Breast epithelium (tissue), 4 donors: Measurements from ENCODE around the gene PAK6. TPM values are rescaled to one million over a fixed set of nuclear protein-coding genes. Genes with fewer than 3 reads are reported as not detected.

ENCODE experiments used
- DNase-seq, 2 donors: peaks; one replicate each; pipeline ENCODE4 v3.0.0-alpha.2; 2019; ENCODE audit warnings: low spot score in 2 of 2
- H3K27ac ChIP-seq, 2 donors: fragments of 200-600 bp; sonication (generic) in 1 of 2; one replicate each; pipeline ENCODE4 v1.5.1; 2016 to 2019; ENCODE audit warnings: mild to moderate bottlenecking in 1 of 2
- H3K27me3 ChIP-seq, 2 donors: fragments of 200-600 bp; sonication (generic) in 1 of 2; one replicate each; pipeline versions ENCODE4 v1.5.1 to v1.6.0; 2017 to 2019; ENCODE audit warnings: control low read depth in 1 of 2, mild to moderate bottlenecking in 1 of 2
- H3K36me3 ChIP-seq: fragments of 200-600 bp; one replicate; pipeline ENCODE4 v1.5.1; 2019
- H3K4me1 ChIP-seq, 2 donors: fragments of 200-600 bp; sonication (generic); one replicate each; pipeline ENCODE4 v1.5.1; 2016 to 2019; ENCODE audit warnings: control low read depth in 1 of 2
- H3K4me3 ChIP-seq, 3 donors: fragments of 200-600 bp; sonication (generic); 1 replicate in 2 of 3; 2 replicates in 1 of 3; pipeline ENCODE4 v1.5.1; 2016 to 2019; ENCODE audit warnings: mild to moderate bottlenecking in 3 of 3, moderate library complexity in 2 of 3
- H3K9me3 ChIP-seq, 2 donors: fragments of 200-600 bp; sonication (generic) in 1 of 2; one replicate each; pipeline ENCODE4 v1.5.1; 2016 to 2019; ENCODE audit warnings: control low read depth in 1 of 2
- CTCF ChIP-seq, 3 donors: fragments of 450-650 bp; IDR thresholded peaks; one replicate each; pipeline ENCODE4 v1.5.1; 2016 to 2017; ENCODE audit warnings: antibody characterized with exemption in 3 of 3, mild to moderate bottlenecking in 3 of 3, moderate library complexity in 3 of 3
- POLR2A ChIP-seq: fragments of 450-650 bp; IDR thresholded peaks from one replicate; pipeline ENCODE4 v1.6.1; 2016; ENCODE audit warnings: antibody characterized with exemption, mild to moderate bottlenecking, moderate library complexity
- POLR2AphosphoS5 ChIP-seq, 3 donors: sonication (generic); formaldehyde crosslinking; IDR thresholded peaks; one replicate each; pipeline ENCODE4 v1.6.1; 2017; ENCODE audit warnings: antibody characterized with exemption in 3 of 3
- intact Hi-C: fragments of 100-400 bp; cut with DNase I; formaldehyde crosslinking; loops from one replicate; pipeline ENCODE4 v1.15.1; 2023; ENCODE audit warnings: low total_unique reads
- total RNA-seq, 3 donors: library from RNA; depleted of rRNA; stranded (reverse); fragments of >200 nt; gene quantifications; one replicate each; pipeline ENCODE4 v1.1.0, GENCODE V29; 2016

The PAK6 gene
- total RNA-seq, 3 donors from 2014 or later, result 0.80 to 11.0 (median 9.5) TPM

DNA sequence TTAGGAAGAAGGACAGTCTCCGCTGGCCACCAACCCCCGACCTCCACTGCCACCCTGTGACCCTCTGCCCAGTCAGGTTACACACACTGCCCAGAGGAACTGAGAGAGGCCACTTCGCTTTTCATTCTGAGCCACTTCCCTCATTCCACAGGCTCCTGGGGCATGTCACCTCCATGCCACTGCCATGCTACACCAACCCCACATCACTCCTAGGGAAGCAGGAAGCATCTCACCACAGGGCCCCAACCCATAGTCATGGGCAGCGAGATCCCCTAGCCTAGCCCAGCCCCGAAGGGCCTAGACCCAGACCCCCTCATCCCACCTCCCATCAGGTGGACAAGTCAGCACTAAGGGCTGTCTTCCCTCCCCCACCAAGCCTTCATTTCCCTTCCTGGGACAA is 67.5 kb downstream of the PAK6 start:
- no peaks in the 10 kb centered on the region for H3K4me1 ChIP-seq
- H3K4me3 ChIP-seq, result peak overlapping the region in 1 of 3 donors; percentile 31
- no peak for DNase-seq
- TF ChIP-seq CTCF (IDR thresholded peaks at IDR 0.05) (no peak), POLR2A (no peak), POLR2AphosphoS5 (IDR thresholded peaks at IDR 0.05) (no peak)
- H3K27me3 ChIP-seq, result no peaks in the 10 kb centered on the region
- no peak overlapping the region for H3K27ac ChIP-seq
- intact Hi-C loops, result no loop called here
- no peaks in the 10 kb centered on the region for H3K36me3 ChIP-seq
- H3K9me3 ChIP-seq, result no peaks in the 10 kb centered on the region

GRCh38 chr15:40306908-40307307 is 68.0 kb downstream of the PAK6 start:
- Histone ChIP-seq H3K4me3 (peak overlapping the region; percentile 30 to 31 (median 31)), H3K27ac (no peak overlapping the region), H3K27me3 (no peaks in the 10 kb centered on the region), H3K9me3 (no peaks in the 10 kb centered on the region), H3K4me1 (no peaks in the 10 kb centered on the region), H3K36me3 (no peaks in the 10 kb centered on the region)
- DNase-seq, result no peak
- TF ChIP-seq POLR2AphosphoS5 (IDR thresholded peaks at IDR 0.05) (no peak), CTCF (IDR thresholded peaks at IDR 0.05) (no peak), POLR2A (no peak)
- intact Hi-C loops, result no loop called here

- TF ChIP-seq POLR2A (no peak), CTCF (IDR thresholded peaks at IDR 0.05) (no peak), POLR2AphosphoS5 (IDR thresholded peaks at IDR 0.05) (no peak)
- no peak for DNase-seq
- intact Hi-C loops, result no loop called here
Observed at GRCh38 chr15:40307421-40308211, 68.8 kb downstream of the PAK6 start, which contains the start of gene PLCB2. Gene PLCB2 (minus strand): TSS chr15:40307935. CDS start chr15:40307672, 263 bp downstream.

DNA sequence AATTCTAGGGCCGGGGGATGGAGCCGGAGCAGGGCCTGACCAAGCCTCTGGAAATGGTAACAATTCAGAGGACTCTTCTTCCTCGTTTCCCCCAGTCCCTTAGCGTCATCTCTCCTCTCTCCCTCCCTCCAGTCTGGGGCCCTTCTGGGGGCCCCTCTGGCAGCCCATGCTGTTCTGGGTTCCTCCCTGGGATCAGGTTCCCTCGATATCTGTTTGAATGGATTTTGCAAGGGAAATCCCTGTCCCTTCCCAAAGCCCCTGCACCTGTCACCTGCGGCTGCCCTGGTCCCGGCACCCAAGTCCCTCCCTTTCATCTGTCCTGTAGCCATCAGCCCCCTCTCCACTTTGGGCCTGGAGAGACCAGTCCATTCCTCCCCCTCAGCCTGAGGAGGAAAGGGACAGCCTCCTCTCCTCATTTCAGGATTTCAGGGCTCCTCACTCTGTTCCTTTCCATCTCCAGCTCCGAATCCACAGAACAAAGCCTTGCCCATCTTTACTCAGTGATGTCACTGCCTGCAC is 70.5 kb downstream of the PAK6 start:
- H3K27me3 ChIP-seq, result no peaks in the 10 kb centered on the region
- H3K4me3 ChIP-seq, result no peak overlapping the region
- TF ChIP-seq POLR2AphosphoS5 (IDR thresholded peaks at IDR 0.05), result no peak
- no peak for TF ChIP-seq POLR2A
- no peak for TF ChIP-seq CTCF (IDR thresholded peaks at IDR 0.05)
- no peaks in the 10 kb centered on the region for H3K36me3 ChIP-seq
- intact Hi-C loops, result no loop called here
- DNase-seq, result no peak
- H3K9me3 ChIP-seq, result no peaks in the 10 kb centered on the region
- no peak overlapping the region for H3K27ac ChIP-seq
- no peaks in the 10 kb centered on the region for H3K4me1 ChIP-seq

More at GRCh38 chr15:40307421-40308211, 68.8 kb downstream of the PAK6 start, which contains the start of gene PLCB2:
- peak within 1 kb of the TSS in 1 of 2 donors; percentile 61 for H3K27ac ChIP-seq
- H3K36me3 ChIP-seq, result no peaks in the 10 kb centered on the region
- no peaks in the 10 kb centered on the region for H3K9me3 ChIP-seq
- no peaks in the 10 kb centered on the region for H3K27me3 ChIP-seq
- no peaks in the 10 kb centered on the region for H3K4me1 ChIP-seq
- H3K4me3 ChIP-seq, result peak within 1 kb of the TSS; percentile 30 to 45 (median 31)
